GM21360 (cell line): ENCODE results near the gene TP53BP2.
"Not testable (repeated sequence)": the region's sequence is repeated elsewhere in the genome, so short reads cannot be mapped to it uniquely, and the experiment has no call there.

Experiments
- ATAC-seq: cut with Tn5 transposase; IDR thresholded peaks from one replicate; pipeline ENCODE4 v1.9.1; 2021; ENCODE audit warnings: mild to moderate bottlenecking, moderate library complexity; ENCODE audit not compliant: unreplicated experiment

The TP53BP2 gene

GRCh38 chr1:223853275-223853674 lies 7.5 kb upstream of the TP53BP2 start:
- no peak for ATAC-seq

- no peak for ATAC-seq
Measured at GRCh38 chr1:223852337-223852736, 6.6 kb upstream of the TP53BP2 start.

- no peak for ATAC-seq
Measured at GRCh38 chr1:223849352-223850254, 3.9 kb upstream of the TP53BP2 start.

GRCh38 chr1:223848536-223848935 lies 2.8 kb upstream of the TP53BP2 start:
- ATAC-seq = no peak

- no peak for ATAC-seq
Measured at GRCh38 chr1:223847781-223848345, 2.1 kb upstream of the TP53BP2 start.

GRCh38 chr1:223845037-223845809 lies 524 bp downstream of the TP53BP2 start:
- ATAC-seq = peak; percentile 25

- ATAC-seq = no peak
Measured at GRCh38 chr1:223844787-223845036, 1.0 kb downstream of the TP53BP2 start.

GRCh38 chr1:223843934-223844786 lies 1.6 kb downstream of the TP53BP2 start:
- no peak for ATAC-seq

- ATAC-seq = no peak
Measured at GRCh38 chr1:223842784-223843183, 3.0 kb downstream of the TP53BP2 start.

- not testable (repeated sequence) for ATAC-seq
Measured at GRCh38 chr1:223841977-223842623, 3.6 kb downstream of the TP53BP2 start.

- ATAC-seq = no peak
Measured at GRCh38 chr1:223840254-223840653, 5.5 kb downstream of the TP53BP2 start.

GRCh38 chr1:223838125-223838854 lies 7.5 kb downstream of the TP53BP2 start:
- ATAC-seq = no peak

GRCh38 chr1:223837687-223838086 lies 8.1 kb downstream of the TP53BP2 start:
- no peak for ATAC-seq

- no peak for ATAC-seq
Measured at GRCh38 chr1:223837206-223837605, 8.5 kb downstream of the TP53BP2 start.

GRCh38 chr1:223836586-223836985 lies 9.2 kb downstream of the TP53BP2 start:
- no peak for ATAC-seq

- ATAC-seq = no peak
Measured at GRCh38 chr1:223835754-223836153, 10.0 kb downstream of the TP53BP2 start.

GRCh38 chr1:223834660-223835263 lies 11.0 kb downstream of the TP53BP2 start:
- no peak for ATAC-seq

GRCh38 chr1:223833948-223834347 lies 11.8 kb downstream of the TP53BP2 start:
- ATAC-seq = no peak

GRCh38 chr1:223832637-223832943 lies 13.2 kb downstream of the TP53BP2 start:
- ATAC-seq = peak; percentile 44
